GM19328 (cell line): ENCODE results near the gene TOMM6.
"Not testable (repeated sequence)": the region's sequence is repeated elsewhere in the genome, so short reads cannot be mapped to it uniquely, and the experiment has no call there.

Experiments
- ATAC-seq: cut with Tn5 transposase; IDR thresholded peaks from one replicate; pipeline ENCODE4 v1.9.1; 2021; ENCODE audit warnings: mild to moderate bottlenecking, moderate library complexity; ENCODE audit not compliant: unreplicated experiment

TOMM6 gene

DNA sequence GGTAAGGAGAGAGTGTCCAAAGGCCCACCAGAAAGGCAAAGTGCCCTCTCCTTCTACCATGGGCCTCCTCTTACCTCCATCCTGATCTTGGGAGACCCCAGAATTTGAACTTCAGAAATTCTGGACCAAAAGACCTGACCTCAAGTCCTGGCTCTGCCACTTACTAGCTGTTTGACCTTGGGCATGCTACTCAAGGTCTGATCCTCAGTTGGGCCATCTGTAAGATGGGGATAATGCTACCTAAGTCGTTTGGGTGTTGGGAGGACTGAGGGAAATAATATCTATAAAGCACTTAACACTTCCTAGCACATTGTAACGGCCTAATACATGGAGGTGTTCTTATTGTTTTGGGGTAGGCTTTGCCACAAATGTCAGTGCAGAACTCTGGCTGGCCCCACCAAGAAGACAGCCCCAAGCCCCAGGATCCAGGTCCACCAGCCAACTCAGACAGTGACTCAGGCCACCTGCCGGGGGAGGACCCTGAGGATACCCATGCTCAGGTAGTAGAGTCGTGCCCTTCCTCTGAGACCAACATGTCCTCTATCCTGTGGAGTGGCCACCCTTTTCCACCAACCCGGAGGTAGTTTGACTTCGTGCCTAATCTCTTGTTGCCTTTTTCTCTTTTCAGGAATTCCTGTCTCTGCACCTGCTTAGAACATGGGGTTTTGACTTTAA, 4.3 kb upstream of the TOMM6 start:
- ATAC-seq, result no peak

DNA sequence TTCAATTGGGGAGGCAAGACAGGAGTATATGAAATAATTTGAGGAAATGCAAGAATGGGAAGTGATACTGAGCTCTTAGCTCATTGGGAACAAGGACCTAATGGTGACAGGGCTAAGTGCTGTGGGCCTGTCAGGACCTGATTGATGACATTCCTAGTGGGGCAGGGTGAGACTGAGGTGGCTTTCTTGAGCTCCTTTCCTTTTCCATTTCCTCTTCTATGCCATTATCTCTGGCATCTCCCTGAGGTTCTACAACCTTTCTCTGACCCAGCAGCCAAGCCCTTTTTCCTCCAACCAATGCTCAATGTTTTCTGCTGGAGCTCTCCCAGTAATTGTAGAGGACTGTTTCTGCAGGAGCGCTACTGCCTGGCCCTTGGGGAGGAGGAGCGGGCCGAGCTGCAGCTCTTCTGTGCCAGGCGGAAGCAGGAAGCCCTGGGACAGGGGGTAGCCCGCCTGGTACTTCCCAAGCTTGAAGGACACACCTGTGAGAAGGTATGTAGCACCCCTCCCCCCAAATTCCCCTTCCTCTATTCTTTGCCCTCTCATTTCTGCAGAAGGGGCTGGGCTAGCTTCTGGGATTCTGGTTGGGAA, 2.8 kb upstream of the TOMM6 start:
- no peak for ATAC-seq

DNA sequence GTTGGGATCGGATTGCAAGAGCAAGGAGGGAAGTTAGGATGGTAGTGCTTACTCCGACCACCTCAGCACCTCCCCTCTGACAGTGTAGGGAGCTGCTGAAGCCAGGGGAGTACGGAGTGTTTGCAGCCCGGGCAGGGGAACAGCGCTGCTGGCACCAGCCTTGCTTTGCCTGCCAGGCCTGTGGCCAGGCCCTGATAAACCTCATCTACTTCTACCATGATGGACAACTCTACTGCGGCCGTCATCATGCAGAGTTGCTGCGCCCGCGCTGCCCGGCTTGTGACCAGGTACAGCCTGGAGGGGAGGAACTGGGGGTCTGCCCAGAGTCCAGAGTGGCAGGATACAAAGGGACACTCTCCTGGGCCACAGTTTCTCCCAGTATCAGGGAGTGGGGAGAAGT, 2.2 kb upstream of the TOMM6 start:
- no peak for ATAC-seq

DNA sequence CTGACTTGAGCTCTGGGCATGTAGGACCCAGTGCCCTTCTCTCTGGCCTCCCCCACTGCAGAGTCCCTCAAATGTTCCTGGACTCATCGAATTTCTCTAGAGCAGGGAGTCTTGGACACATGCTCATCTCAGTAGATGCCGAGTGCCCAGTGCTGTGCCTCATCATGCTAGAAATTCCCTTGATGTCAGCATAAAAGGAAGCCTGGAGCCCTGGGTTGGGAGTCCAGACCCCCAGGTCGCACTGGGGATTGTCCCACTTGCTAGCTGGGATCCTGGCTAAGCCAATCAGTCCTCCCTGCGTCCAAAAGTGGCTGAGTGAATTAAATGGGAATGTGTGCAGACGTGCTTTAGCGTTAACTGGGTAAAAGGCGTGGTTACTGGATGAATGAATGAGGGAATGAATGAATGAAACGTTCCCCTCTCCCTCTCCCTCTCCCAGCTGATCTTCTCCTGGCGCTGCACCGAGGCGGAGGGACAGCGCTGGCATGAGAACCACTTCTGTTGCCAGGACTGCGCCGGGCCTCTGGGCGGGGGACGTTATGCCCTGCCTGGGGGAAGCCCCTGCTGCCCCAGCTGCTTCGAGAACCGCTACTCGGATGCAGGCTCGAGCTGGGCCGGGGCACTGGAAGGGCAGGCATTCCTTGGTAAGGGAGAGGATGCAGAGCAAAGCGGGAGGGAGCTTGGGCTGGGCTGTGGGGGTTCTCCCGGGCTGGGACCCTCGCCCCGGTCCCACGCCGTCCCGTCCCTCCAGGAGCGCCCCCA, 1.6 kb upstream of the TOMM6 start:
- ATAC-seq, result no peak

GRCh38 chr6:41786451-41787218, 859 bp upstream of the TOMM6 start:
- ATAC-seq, result peak; percentile 64

- no peak for ATAC-seq
Measured at GRCh38 chr6:41789390-41789724, 1.9 kb downstream of the TOMM6 start.

DNA sequence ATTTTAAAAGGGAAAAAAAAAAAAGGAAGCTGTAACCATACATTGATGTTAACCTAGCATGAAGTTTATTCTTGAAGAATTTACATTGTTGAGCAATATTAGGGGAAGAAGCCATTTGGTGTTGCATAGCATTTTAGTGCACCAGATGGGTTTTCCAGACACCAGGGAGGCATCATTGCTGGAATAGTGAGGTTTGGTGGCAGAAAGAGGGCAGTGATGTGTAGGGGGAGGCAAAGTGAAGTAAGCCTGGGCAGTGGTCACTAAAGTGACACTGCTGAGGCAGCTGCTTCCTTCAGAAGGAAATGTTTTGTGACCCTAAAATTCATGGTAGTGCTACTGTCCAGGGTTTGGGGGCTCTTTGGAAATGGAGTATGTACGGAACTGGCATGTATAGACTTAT, 2.6 kb downstream of the TOMM6 start:
- no peak for ATAC-seq

GRCh38 chr6:41791305-41791704, 3.8 kb downstream of the TOMM6 start:
- ATAC-seq, result no peak

- no peak for ATAC-seq
Measured at GRCh38 chr6:41791984-41792383, 4.5 kb downstream of the TOMM6 start.

DNA sequence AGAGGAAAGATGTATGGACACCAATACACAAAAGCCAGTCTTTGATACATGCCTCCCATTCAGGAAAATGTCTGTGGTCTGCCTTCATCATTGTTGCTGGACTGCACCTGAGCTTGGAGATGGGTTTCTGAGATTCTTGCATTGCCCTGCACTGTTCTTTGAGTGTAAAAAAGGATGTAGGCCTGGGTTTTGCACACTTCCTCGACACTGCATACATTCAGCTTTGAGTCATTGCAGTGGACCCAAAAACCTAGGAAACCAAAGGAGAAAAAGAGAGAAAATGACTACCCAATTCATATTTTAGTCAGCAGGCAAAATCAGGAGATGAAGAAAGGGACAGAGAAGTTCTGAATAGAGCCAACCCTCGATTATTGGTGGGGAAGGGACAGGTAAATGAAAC, 9.0 kb downstream of the TOMM6 start:
- no peak for ATAC-seq

- no peak for ATAC-seq
Measured at GRCh38 chr6:41798901-41799558, 11.5 kb downstream of the TOMM6 start.

GRCh38 chr6:41799559-41799911, 12.0 kb downstream of the TOMM6 start:
- ATAC-seq, result no peak

- ATAC-seq, result no peak
Measured at GRCh38 chr6:41801380-41801779, 13.9 kb downstream of the TOMM6 start.

- ATAC-seq, result no peak
Measured at GRCh38 chr6:41805830-41806774, 18.6 kb downstream of the TOMM6 start.

DNA sequence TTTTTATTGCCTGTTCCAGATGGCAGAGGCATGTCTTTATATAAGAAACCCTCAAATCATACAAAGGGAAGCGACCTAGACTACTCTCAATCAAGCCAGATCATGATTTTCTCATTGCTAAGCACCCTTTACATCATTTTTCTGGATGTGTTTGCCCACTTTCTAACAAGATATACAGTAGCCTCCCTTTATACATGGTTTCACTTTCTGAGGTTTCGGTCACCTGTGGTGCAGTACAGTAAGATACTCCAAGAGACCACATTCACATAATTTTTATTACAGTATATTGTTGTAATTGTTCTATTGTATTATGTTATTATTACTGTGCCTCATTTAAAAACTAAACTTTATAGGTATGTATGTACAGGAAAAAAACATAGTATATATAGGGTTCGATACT, 23.6 kb downstream of the TOMM6 start:
- ATAC-seq, result no peak

DNA sequence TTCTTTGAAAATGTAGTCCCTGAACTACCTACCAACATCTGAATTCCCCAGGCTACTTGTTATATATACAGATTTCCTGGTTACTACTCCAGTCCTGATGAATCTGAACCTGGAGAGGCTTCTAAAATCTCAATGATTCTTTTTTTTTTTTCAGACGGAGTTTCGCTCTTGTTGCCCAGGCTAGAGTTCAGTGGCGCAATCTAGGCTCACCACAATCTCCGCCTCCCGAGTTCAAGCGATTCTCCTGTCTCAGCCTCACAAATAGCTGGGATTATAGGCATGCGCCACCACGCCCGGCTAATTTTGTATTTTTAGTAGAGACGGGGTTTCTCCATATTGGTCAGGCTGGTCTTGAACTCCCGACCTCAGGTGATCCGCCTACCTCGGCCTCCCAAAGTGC, 24.5 kb downstream of the TOMM6 start:
- not testable (repeated sequence) for ATAC-seq

DNA sequence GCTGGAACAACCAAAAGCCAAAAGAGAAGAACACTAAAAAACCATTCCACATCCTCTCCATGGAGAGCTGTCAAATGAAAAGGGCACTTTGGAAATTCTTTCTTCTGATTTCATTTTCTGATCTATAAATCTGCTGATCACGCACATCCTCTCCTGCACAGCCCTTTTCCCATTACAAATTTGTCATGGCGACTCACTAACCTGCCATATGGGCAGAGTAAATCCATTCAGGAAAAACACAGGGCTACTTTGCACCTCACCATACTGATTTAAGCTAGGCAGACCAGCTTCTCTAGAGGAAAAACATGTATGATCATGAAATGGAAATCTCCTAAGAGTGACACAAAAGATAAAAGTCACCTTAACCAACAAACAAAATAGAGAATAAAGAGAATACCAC, 26.0 kb downstream of the TOMM6 start:
- ATAC-seq, result no peak

DNA sequence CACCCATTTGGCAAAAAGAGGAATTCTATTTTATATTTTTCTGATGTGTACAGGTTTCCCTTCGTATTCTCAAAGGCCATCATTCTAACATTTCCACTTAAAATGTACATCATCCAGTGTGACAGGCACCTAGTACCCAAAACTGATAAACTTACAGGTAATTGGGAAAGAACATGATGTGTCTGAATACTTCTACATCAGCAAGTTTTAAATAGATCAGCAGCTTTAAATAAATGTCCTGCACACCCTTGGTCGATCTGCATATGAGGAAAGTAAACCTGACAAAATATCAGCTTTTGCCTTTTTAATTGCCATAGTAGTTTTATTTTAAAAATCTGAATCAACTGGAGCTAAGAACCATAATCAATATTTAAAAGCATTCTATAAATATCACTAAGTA, 26.5 kb downstream of the TOMM6 start:
- ATAC-seq, result no peak

DNA sequence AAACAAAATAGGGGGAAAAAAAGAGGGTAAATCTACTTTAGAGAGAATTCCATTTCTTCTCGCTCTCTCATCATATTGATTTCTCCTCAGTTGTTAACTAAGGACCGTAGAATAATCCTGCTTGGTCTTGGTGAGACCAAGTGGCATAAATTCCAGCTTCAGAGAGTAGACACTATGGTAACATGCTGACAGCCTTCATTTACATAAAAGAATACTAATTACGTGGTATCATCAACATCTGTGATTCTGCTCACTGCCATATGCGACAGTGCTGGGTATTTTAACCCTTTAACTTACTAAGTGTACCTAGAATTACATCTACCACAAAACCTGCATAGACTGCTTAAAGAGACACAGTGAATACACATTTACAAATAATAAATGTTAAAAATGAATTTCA, 27.1 kb downstream of the TOMM6 start:
- ATAC-seq, result no peak

- no peak for ATAC-seq
Measured at GRCh38 chr6:41815587-41815986, 28.1 kb downstream of the TOMM6 start.
